Calu3 (cell line): ENCODE results near the gene TAF4B. TPM values are rescaled to one million over a fixed set of nuclear protein-coding genes. Genes with fewer than 3 reads are reported as not detected.
"Not testable (repeated sequence)": the region's sequence is repeated elsewhere in the genome, so short reads cannot be mapped to it uniquely, and the experiment has no call there.

Experiments
- BruUV-seq: library from RNA; stranded (reverse); fragments of 400-500 nt; replicated peaks from 2 replicates; lab custom pipeline; 2021; lab: Mats Ljungman, UMichigan
- CTCF ChIA-PET: fragments of 300-600 bp; sonication (Branson Sonifier 250); formaldehyde crosslinking; loops from one replicate; lab custom pipeline; 2022; ENCODE audit warnings: antibody characterized with exemption; lab: Charles Lee
- DNase-seq: peaks from one replicate; pipeline ENCODE4 v3.0.0; 2022
- H3K27ac Mint-ChIP-seq: one replicate; pipeline ENCODE4 v1.8.0; 2022; ENCODE audit warnings: mixed read lengths; ENCODE audit not compliant: unreplicated experiment
- H3K27me3 Mint-ChIP-seq: one replicate; pipeline ENCODE4 v1.8.0; 2022; ENCODE audit warnings: mixed read lengths; ENCODE audit not compliant: unreplicated experiment
- H3K36me3 Mint-ChIP-seq: one replicate; pipeline ENCODE4 v1.8.0; 2022; ENCODE audit warnings: mild to moderate bottlenecking, moderate library complexity, mixed read lengths; ENCODE audit not compliant: insufficient read depth, unreplicated experiment
- H3K4me1 Mint-ChIP-seq: one replicate; pipeline ENCODE4 v1.8.0; 2022; ENCODE audit warnings: mild to moderate bottlenecking, low read depth, mixed read lengths; ENCODE audit not compliant: unreplicated experiment
- H3K4me3 Mint-ChIP-seq: one replicate; pipeline ENCODE4 v1.8.0; 2022; ENCODE audit warnings: mild to moderate bottlenecking, low read depth, moderate library complexity, mixed read lengths; ENCODE audit not compliant: unreplicated experiment
- H3K9me3 Mint-ChIP-seq: one replicate; pipeline ENCODE4 v1.8.0; 2022; ENCODE audit warnings: low read depth, mixed read lengths; ENCODE audit not compliant: unreplicated experiment
- intact Hi-C: fragments of 100-400 bp; cut with micrococcal nuclease; formaldehyde crosslinking; loops from one replicate; pipeline ENCODE4 v1.10.0; 2022; ENCODE audit not compliant: unreplicated experiment
- total RNA-seq: library from RNA; stranded (reverse); gene quantifications from 2 replicates; pipeline ENCODE4 v1.2.3, GENCODE V29; 2022
- TF ChIP-seq, protein P1 (sequence below): fragments of 200-600 bp; IDR thresholded peaks from one replicate; pipeline ENCODE4 v1.8.0; 2022; ENCODE audit warnings: antibody characterized with exemption; ENCODE audit not compliant: unreplicated experiment

TAF4B gene
- total RNA-seq, 1 experiment from 2014 or later, result 9.6 TPM

DNA sequence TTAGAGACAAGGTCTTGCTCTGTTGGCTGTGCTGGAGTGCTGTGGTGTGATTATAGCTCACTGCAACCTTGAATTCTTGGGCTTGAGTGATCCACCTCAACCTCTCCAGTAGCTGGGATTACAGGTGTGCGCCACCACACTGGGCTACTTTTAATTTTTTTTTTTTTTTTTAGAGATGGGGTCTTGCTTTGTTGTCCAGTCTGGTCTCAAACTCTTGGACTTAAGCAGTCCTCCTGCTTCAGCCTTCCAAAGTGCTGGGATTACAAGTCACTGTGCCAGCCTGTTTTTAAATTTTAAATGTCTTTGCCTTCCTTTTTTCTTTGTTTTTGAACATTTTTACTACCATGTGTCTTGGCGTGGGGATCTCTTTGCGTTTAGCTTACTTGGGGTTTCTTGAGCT, 32.5 kb downstream of the TAF4B start:
- H3K27ac Mint-ChIP-seq, result no peak overlapping the region
- H3K4me1 Mint-ChIP-seq, result no peaks in the 10 kb centered on the region
- TF ChIP-seq, protein P1, sequence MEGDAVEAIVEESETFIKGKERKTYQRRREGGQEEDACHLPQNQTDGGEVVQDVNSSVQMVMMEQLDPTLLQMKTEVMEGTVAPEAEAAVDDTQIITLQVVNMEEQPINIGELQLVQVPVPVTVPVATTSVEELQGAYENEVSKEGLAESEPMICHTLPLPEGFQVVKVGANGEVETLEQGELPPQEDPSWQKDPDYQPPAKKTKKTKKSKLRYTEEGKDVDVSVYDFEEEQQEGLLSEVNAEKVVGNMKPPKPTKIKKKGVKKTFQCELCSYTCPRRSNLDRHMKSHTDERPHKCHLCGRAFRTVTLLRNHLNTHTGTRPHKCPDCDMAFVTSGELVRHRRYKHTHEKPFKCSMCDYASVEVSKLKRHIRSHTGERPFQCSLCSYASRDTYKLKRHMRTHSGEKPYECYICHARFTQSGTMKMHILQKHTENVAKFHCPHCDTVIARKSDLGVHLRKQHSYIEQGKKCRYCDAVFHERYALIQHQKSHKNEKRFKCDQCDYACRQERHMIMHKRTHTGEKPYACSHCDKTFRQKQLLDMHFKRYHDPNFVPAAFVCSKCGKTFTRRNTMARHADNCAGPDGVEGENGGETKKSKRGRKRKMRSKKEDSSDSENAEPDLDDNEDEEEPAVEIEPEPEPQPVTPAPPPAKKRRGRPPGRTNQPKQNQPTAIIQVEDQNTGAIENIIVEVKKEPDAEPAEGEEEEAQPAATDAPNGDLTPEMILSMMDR, result no peak
- no peaks in the 10 kb centered on the region for H3K27me3 Mint-ChIP-seq
- intact Hi-C loops, result no loop called here
- no TSS peak for BruUV-seq
- DNase-seq, result no peak
- peaks cover 2% of the 10 kb centered on the region for H3K9me3 Mint-ChIP-seq
- no peaks in the 10 kb centered on the region for H3K36me3 Mint-ChIP-seq
- CTCF ChIA-PET, result interaction anchor here (0.7 kb wide), 1 partner anchor 70 kb away, joined by 3 read pairs; no protein-coding TSS in a partner anchor
- no peak overlapping the region for H3K4me3 Mint-ChIP-seq

DNA sequence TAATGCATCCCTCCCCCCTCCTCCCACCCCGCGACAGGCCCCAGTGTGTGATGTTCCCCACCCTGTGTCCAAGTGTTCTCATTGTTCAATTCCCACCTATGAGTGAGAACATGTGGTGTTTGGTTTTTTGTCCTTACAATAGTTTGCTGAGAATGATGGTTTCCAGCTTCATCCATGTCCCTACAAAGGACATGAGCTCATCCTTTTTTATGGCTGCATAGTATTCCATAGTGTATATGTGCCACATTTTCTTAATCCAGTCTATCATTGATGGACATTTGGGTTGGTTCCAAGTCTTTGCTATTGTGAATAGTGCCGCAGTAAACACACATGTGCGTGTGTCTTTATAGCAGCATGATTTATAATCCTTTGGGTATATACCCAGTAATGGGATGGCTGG, 33.2 kb downstream of the TAF4B start:
- H3K4me1 Mint-ChIP-seq, H3K36me3 Mint-ChIP-seq, H3K9me3 Mint-ChIP-seq, H3K27me3 Mint-ChIP-seq, DNase-seq, CTCF ChIA-PET, BruUV-seq, H3K4me3 Mint-ChIP-seq, H3K27ac Mint-ChIP-seq, intact Hi-C loops: not testable (repeated sequence)

DNA sequence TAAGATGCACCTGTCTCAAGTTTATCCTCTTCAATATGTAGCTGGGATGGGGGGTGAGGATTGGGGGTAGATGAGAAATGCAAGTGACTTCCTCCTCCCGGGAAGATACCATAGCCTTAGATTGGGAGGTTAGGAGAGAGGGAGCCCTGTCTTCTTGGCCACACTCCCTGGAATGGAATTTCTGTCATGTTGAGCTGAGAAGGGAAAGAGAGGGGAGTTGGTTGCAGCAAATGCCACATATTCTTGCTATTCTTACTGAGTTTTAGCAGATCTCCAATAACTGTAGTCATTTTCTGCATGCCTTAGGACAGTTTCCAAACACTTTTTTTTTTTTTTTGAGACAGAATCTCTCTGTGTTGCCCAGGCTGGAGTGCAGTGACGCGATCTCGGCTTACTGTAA, 35.9 kb downstream of the TAF4B start:
- Mint-ChIP-seq H3K36me3 (no peaks in the 10 kb centered on the region), H3K9me3 (peaks cover 2% of the 10 kb centered on the region), H3K4me3 (no peak overlapping the region), H3K27me3 (no peaks in the 10 kb centered on the region), H3K27ac (no peak overlapping the region), H3K4me1 (no peaks in the 10 kb centered on the region)
- DNase-seq, result no peak
- intact Hi-C loops, result no loop called here
- CTCF ChIA-PET, result interaction anchor here (0.7 kb wide), 1 partner anchor 45 kb away, joined by 4 read pairs; no protein-coding TSS in a partner anchor
- TF ChIP-seq, protein P1, result no peak
- BruUV-seq, result no TSS peak

DNA sequence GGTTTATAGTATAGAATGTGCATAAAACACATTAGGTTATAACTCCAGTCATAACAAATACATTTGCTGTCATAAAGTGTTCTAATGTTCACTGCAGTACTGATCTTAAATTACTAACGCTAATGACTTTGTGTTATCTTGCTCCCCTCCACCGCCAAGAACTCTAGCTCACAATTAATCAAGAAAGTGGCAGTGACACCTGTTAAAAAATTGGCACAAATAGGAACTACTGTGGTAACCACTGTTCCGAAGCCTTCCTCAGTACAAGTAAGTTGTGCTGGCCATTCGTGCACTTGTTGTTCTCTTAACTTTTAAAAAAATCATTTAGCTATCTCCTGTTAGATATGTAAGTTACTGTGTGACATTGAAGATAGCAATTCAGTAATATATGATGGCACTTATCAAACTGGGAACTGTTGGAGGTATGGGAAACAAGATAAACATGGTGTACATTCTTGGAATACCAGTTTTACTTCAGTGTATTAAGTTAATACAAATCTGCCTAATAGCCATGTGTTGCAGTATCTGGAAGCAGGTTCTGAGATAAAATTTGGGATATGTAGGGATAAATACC, 41.2 kb downstream of the TAF4B start:
- intact Hi-C loops, result no loop called here
- Mint-ChIP-seq H3K9me3 (no peaks in the 10 kb centered on the region), H3K27me3 (no peaks in the 10 kb centered on the region), H3K4me1 (no peaks in the 10 kb centered on the region), H3K27ac (no peak overlapping the region), H3K4me3 (no peak overlapping the region), H3K36me3 (no peaks in the 10 kb centered on the region)
- TF ChIP-seq, protein P1, result no peak
- CTCF ChIA-PET, result interaction anchor here (0.7 kb wide), 1 partner anchor 8 kb away, joined by 3 read pairs; no protein-coding TSS in a partner anchor
- no peak for DNase-seq
- no TSS peak for BruUV-seq

DNA sequence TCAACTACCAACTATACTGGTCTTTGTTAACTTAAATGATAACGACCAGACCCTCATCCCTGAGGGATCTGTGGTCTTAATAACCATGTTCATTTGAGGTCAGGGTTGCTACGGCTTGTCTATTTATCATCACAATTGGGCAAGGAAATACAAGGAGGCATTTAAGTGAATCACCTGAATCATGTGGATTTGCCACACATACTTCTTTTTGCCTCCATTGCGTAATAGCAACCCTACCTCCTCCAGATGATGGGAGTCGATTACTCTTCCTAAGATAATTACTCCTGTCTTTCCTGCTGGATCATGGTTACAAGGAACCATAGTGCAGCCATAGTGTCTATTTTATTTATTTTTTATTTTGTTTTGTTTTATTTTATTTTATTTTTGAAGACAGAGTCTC, 42.2 kb downstream of the TAF4B start:
- CTCF ChIA-PET, result no interaction called here
- H3K36me3 Mint-ChIP-seq, result no peaks in the 10 kb centered on the region
- H3K27ac Mint-ChIP-seq, result no peak overlapping the region
- BruUV-seq, result no TSS peak
- TF ChIP-seq, protein P1, result no peak
- intact Hi-C loops, result no loop called here
- H3K4me1 Mint-ChIP-seq, result no peaks in the 10 kb centered on the region
- no peak overlapping the region for H3K4me3 Mint-ChIP-seq
- DNase-seq, result no peak
- H3K9me3 Mint-ChIP-seq, result no peaks in the 10 kb centered on the region
- H3K27me3 Mint-ChIP-seq, result no peaks in the 10 kb centered on the region
